SK-N-SH (cell line): ENCODE results near the gene ZDHHC7. TPM values are rescaled to one million over a fixed set of nuclear protein-coding genes. Genes with fewer than 3 reads are reported as not detected.

Source experiments
- CTCF ChIA-PET: fragments of 300-600, 350-600 bp; formaldehyde crosslinking; extraction: SDS; loops from one replicate; lab custom pipeline; 2021; lab: Yijun Ruan, JAX
- POLR2A ChIA-PET: fragments of 350-600 bp; sonication (Branson Sonifier 250); formaldehyde crosslinking; extraction: SDS; loops from one replicate; lab custom pipeline; 2020; ENCODE audit warnings: antibody characterized with exemption, inconsistent platforms; lab: Yijun Ruan, JAX
- DNase-seq: peaks from one replicate; pipeline ENCODE4 v3.0.0; 2012
- H2AFZ ChIP-seq: fragments of 200-600 bp; sonication (generic); 2 replicates; pipeline ENCODE4 v1.8.1; 2016; ENCODE audit warnings: antibody characterized with exemption, mild to moderate bottlenecking, low read depth
- H3F3A ChIP-seq: fragments of 200-600 bp; sonication (generic); replicated peaks from 2 replicates; pipeline ENCODE3; 2016; ENCODE audit warnings: antibody characterized with exemption, mild to moderate bottlenecking; ENCODE audit not compliant: insufficient read depth
- H3K27ac ChIP-seq, 2 experiments: fragments of 200-500 bp in 1 of 2; fragments of 200-600 bp in 1 of 2; sonication (Bioruptor generic) in 1 of 2; sonication (generic), shearing (Covaris generic) in 1 of 2; 2 replicates each; pipeline versions ENCODE4 v1.5.1 to v1.6.1; 2014 to 2016; ENCODE audit warnings: low read depth in 2 of 2, inconsistent platforms in 1 of 2, low read length in 1 of 2, mild to moderate bottlenecking in 1 of 2, mixed read lengths in 1 of 2
- H3K27me3 ChIP-seq: fragments of 200-600 bp; sonication (generic), shearing (Covaris generic); 2 replicates; pipeline ENCODE4 v1.6.1; 2016; ENCODE audit warnings: mixed run types; ENCODE audit not compliant: insufficient read depth
- H3K36me3 ChIP-seq, 2 experiments: fragments of 200-500 bp in 1 of 2; fragments of 200-600 bp in 1 of 2; sonication (Bioruptor generic) in 1 of 2; sonication (generic) in 1 of 2; replicated peaks in 1 of 2; 2 replicates each; pipeline versions ENCODE3 to v1.5.1; 2014 to 2016; ENCODE audit warnings: low read length in 1 of 2, mild to moderate bottlenecking in 1 of 2; ENCODE audit not compliant: insufficient read depth in 2 of 2, control insufficient read depth in 1 of 2
- H3K4me1 ChIP-seq, 2 experiments: fragments of 200-500 bp in 1 of 2; fragments of 200-600 bp in 1 of 2; sonication (Bioruptor generic) in 1 of 2; sonication (generic), shearing (Covaris generic) in 1 of 2; 2 replicates each; pipeline versions ENCODE4 v1.5.1 to v1.6.1; 2014 to 2016; ENCODE audit warnings: low read depth in 1 of 2, low read length in 1 of 2, mixed run types in 1 of 2; ENCODE audit not compliant: insufficient read depth in 2 of 2, control insufficient read depth in 1 of 2
- H3K4me2 ChIP-seq: fragments of 200-600 bp; sonication (generic), shearing (Covaris generic); 2 replicates; pipeline ENCODE4 v1.6.1; 2017; ENCODE audit warnings: mixed run types
- H3K4me3 ChIP-seq, 2 experiments: fragments of 200-500 bp in 1 of 2; fragments of 200-600 bp in 1 of 2; sonication (Bioruptor generic) in 1 of 2; sonication (generic), shearing (Covaris generic) in 1 of 2; 2 replicates each; pipeline versions ENCODE4 v1.5.1 to v1.8.1; 2014 to 2016; ENCODE audit warnings: low read depth in 2 of 2, inconsistent platforms in 1 of 2, low read length in 1 of 2, mild to moderate bottlenecking in 1 of 2, mixed read lengths in 1 of 2, moderate library complexity in 1 of 2
- H3K79me2 ChIP-seq: fragments of 200-600 bp; sonication (generic); 2 replicates; pipeline ENCODE4 v1.8.1; 2017; ENCODE audit warnings: mild to moderate bottlenecking; ENCODE audit not compliant: insufficient read depth
- H3K9ac ChIP-seq: fragments of 200-600 bp; sonication (generic); 2 replicates; pipeline ENCODE4 v1.6.1; 2017; ENCODE audit warnings: mixed run types
- H3K9me2 ChIP-seq: fragments of 200-600 bp; sonication (generic); 2 replicates; pipeline ENCODE4 v1.6.1; 2017; ENCODE audit warnings: mixed run types
- H3K9me3 ChIP-seq: fragments of 200-600 bp; sonication (generic); 2 replicates; pipeline ENCODE4 v1.6.1; 2017; ENCODE audit warnings: mixed run types, mild to moderate bottlenecking, moderate library complexity
- H4K20me1 ChIP-seq: fragments of 200-600 bp; sonication (generic); 2 replicates; pipeline ENCODE4 v1.6.1; 2017; ENCODE audit warnings: mild to moderate bottlenecking, mixed run types; ENCODE audit not compliant: insufficient read depth
- ELF1 ChIP-seq: IDR thresholded peaks from 2 replicates; pipeline ENCODE4 v1.4.0; 2012
- EZH2phosphoT487 ChIP-seq: fragments of 200-600 bp; sonication (generic); IDR thresholded peaks from 2 replicates; pipeline ENCODE4 v1.6.1; 2017; ENCODE audit warnings: low read depth, mixed run types, mild to moderate bottlenecking, antibody characterized with exemption, moderate library complexity, borderline replicate concordance
- GABPA ChIP-seq: IDR thresholded peaks from 2 replicates; pipeline ENCODE4 v1.4.0; 2012; ENCODE audit warnings: low read depth, mild to moderate bottlenecking
- GATA2 ChIP-seq: sonication (generic); formaldehyde crosslinking; IDR thresholded peaks from 2 replicates; pipeline ENCODE4 v1.5.0; 2020; ENCODE audit warnings: mild to moderate bottlenecking, missing genetic modification reagents
- MEF2A ChIP-seq: IDR thresholded peaks from 2 replicates; pipeline ENCODE4 v1.4.0; 2012; ENCODE audit warnings: low read depth, borderline replicate concordance
- MXI1 ChIP-seq: IDR thresholded peaks from 2 replicates; pipeline ENCODE4 v1.6.1; 2012; ENCODE audit warnings: mild to moderate bottlenecking, low read depth, low read length, improper control_type of control experiment
- NFIC ChIP-seq: IDR thresholded peaks from 2 replicates; pipeline ENCODE4 v1.4.0; 2012; ENCODE audit warnings: borderline replicate concordance
- POLR2AphosphoS5 ChIP-seq: IDR thresholded peaks from 2 replicates; pipeline ENCODE4 v1.6.1; 2012; ENCODE audit warnings: low read depth, low read length
- RAD21 ChIP-seq: IDR thresholded peaks from 2 replicates; pipeline ENCODE4 v1.6.1; 2012; ENCODE audit warnings: mild to moderate bottlenecking, low read length
- RFX5 ChIP-seq: IDR thresholded peaks from 2 replicates; pipeline ENCODE4 v1.6.1; 2012; ENCODE audit warnings: mild to moderate bottlenecking, improper control_type of control experiment, low read length
- SIN3A ChIP-seq: IDR thresholded peaks from 2 replicates; pipeline ENCODE4 v1.6.1; 2012; ENCODE audit warnings: low read depth, mild to moderate bottlenecking, low read length, moderate library complexity, borderline replicate concordance
- TAF1 ChIP-seq: IDR thresholded peaks from 2 replicates; pipeline ENCODE4 v1.6.1; 2012; ENCODE audit warnings: low read depth, mild to moderate bottlenecking, low read length, moderate library complexity, borderline replicate concordance
- TCF12 ChIP-seq: IDR thresholded peaks from 2 replicates; pipeline ENCODE4 v1.4.0; 2012
- USF2 ChIP-seq: fragments of 150-350 bp; IDR thresholded peaks from 2 replicates; pipeline ENCODE4 v1.6.1; 2017; ENCODE audit warnings: antibody characterized with exemption, low read length, low read depth, borderline replicate concordance
- YY1 ChIP-seq: IDR thresholded peaks from 2 replicates; pipeline ENCODE4 v1.4.0; 2012; ENCODE audit warnings: low read depth, mild to moderate bottlenecking
- WGBS: methylation state at CpG from one replicate; pipeline ENCODE4 v1.1.6; 2017; ENCODE audit warnings: low lambda C conversion rate; 5-methylcytosine and 5-hydroxymethylcytosine counted together
- polyA plus RNA-seq, 3 experiments: library from polyadenylated mRNA; depleted of rRNA; stranded (reverse); fragments of >200 nt; gene quantifications; 2 replicates each; pipeline ENCODE4 v1.2.3, GENCODE V29; 2012
- TF ChIP-seq, protein P1 (sequence below): IDR thresholded peaks from 2 replicates; pipeline ENCODE4; 2012
- TF ChIP-seq, protein P2 (sequence below): fragments of 200-600 bp; sonication (generic); IDR thresholded peaks from 2 replicates; pipeline ENCODE4 v1.6.1; 2017; ENCODE audit warnings: antibody characterized with exemption, mild to moderate bottlenecking, moderate library complexity
- TF ChIP-seq, protein P3 (sequence below): IDR thresholded peaks from 2 replicates; pipeline ENCODE4 v1.4.0; 2012; ENCODE audit warnings: low read depth, borderline replicate concordance

The ZDHHC7 gene
- polyA plus RNA-seq, 1 of the 3 experiments (the other 2 are of a cell fraction): 114 TPM

GRCh38 chr16:84947022-84947421 is 64.3 kb downstream of the ZDHHC7 start:
- Histone ChIP-seq H2AFZ (no peak overlapping the region), H3K4me2 (no peak overlapping the region), H3K4me3 (no peak overlapping the region), H3K9ac (no peak overlapping the region), H4K20me1 (no peaks in the 10 kb centered on the region), H3K27me3 (no peaks in the 10 kb centered on the region), H3F3A (peaks cover 4% of the 10 kb centered on the region), H3K79me2 (no peaks in the 10 kb centered on the region), H3K9me3 (no peaks in the 10 kb centered on the region), H3K27ac (no peak overlapping the region), H3K4me1 (no peaks in the 10 kb centered on the region; a peak in 1 of 4 replicates), H3K36me3 (no peaks in the 10 kb centered on the region), H3K9me2 (no peaks in the 10 kb centered on the region)
- ChIA-PET CTCF (interaction anchor here (1.8 kb wide), 1 partner anchor 24 kb away, joined by 5 read pairs; no protein-coding TSS in a partner anchor), POLR2A (no interaction called here)
- 77% methylated on average over 7 of the region's 9 CpGs for WGBS
- TF ChIP-seq, protein P1, sequence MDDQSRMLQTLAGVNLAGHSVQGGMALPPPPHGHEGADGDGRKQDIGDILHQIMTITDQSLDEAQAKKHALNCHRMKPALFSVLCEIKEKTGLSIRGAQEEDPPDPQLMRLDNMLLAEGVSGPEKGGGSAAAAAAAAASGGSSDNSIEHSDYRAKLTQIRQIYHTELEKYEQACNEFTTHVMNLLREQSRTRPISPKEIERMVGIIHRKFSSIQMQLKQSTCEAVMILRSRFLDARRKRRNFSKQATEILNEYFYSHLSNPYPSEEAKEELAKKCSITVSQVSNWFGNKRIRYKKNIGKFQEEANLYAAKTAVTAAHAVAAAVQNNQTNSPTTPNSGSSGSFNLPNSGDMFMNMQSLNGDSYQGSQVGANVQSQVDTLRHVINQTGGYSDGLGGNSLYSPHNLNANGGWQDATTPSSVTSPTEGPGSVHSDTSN: no peak
- TF ChIP-seq MEF2A: no peak
- no peak for TF ChIP-seq ELF1
- TF ChIP-seq USF2: no peak
- TF ChIP-seq RAD21: no peak
- no peak for TF ChIP-seq POLR2AphosphoS5
- TF ChIP-seq TCF12: no peak
- TF ChIP-seq EZH2phosphoT487: no peak
- no peak for DNase-seq

DNA sequence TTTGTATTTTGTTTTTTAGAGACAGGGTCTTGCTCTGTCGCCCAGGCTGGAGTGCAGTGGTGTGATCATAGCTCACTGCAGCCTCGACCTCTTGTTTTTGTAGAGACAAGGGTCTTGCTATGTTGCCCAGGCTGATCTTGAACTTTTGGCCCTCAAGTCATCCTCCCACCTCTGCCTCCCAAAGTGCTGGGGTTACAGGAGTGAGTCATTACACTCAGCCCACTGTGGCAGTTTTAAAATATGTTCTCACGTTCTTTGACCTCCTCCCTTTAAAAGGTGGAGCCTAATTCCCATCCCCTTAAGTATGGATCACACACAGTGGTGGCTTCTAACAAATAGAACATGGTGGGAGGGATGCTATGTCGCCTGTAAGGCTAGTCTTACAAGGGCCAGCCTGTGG is 67.7 kb downstream of the ZDHHC7 start:
- CTCF ChIA-PET: interaction anchor here (1.7 kb wide), 1 partner anchor 189 kb away, joined by 10 read pairs; no protein-coding TSS in a partner anchor
- H3K9ac ChIP-seq: no peak overlapping the region
- 54% methylated on average over 4 of the region's 4 CpGs for WGBS
- no peaks in the 10 kb centered on the region for H4K20me1 ChIP-seq
- no peaks in the 10 kb centered on the region for H3K27me3 ChIP-seq
- no peak overlapping the region for H3K4me2 ChIP-seq
- H3K9me2 ChIP-seq: no peaks in the 10 kb centered on the region
- DNase-seq: no peak
- no peak overlapping the region for H2AFZ ChIP-seq
- no peaks in the 10 kb centered on the region for H3K79me2 ChIP-seq
- H3F3A ChIP-seq: no peaks in the 10 kb centered on the region
- POLR2A ChIA-PET: no interaction called here
- H3K36me3 ChIP-seq: no peaks in the 10 kb centered on the region
- H3K9me3 ChIP-seq: no peaks in the 10 kb centered on the region
- no peak overlapping the region for H3K27ac ChIP-seq
- H3K4me3 ChIP-seq: no peak overlapping the region
- TF ChIP-seq RAD21 (no peak), POLR2AphosphoS5 (no peak), RFX5 (no peak), NFIC (no peak), TAF1 (no peak), MXI1 (no peak), SIN3A (no peak), YY1 (no peak), GATA2 (CRISPR knock-in tag) (no peak), GABPA (no peak), EZH2phosphoT487 (no peak), USF2 (no peak)
- TF ChIP-seq, protein P1: no peak
- TF ChIP-seq, protein P2, sequence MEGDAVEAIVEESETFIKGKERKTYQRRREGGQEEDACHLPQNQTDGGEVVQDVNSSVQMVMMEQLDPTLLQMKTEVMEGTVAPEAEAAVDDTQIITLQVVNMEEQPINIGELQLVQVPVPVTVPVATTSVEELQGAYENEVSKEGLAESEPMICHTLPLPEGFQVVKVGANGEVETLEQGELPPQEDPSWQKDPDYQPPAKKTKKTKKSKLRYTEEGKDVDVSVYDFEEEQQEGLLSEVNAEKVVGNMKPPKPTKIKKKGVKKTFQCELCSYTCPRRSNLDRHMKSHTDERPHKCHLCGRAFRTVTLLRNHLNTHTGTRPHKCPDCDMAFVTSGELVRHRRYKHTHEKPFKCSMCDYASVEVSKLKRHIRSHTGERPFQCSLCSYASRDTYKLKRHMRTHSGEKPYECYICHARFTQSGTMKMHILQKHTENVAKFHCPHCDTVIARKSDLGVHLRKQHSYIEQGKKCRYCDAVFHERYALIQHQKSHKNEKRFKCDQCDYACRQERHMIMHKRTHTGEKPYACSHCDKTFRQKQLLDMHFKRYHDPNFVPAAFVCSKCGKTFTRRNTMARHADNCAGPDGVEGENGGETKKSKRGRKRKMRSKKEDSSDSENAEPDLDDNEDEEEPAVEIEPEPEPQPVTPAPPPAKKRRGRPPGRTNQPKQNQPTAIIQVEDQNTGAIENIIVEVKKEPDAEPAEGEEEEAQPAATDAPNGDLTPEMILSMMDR: no peak
- TF ChIP-seq, protein P3, sequence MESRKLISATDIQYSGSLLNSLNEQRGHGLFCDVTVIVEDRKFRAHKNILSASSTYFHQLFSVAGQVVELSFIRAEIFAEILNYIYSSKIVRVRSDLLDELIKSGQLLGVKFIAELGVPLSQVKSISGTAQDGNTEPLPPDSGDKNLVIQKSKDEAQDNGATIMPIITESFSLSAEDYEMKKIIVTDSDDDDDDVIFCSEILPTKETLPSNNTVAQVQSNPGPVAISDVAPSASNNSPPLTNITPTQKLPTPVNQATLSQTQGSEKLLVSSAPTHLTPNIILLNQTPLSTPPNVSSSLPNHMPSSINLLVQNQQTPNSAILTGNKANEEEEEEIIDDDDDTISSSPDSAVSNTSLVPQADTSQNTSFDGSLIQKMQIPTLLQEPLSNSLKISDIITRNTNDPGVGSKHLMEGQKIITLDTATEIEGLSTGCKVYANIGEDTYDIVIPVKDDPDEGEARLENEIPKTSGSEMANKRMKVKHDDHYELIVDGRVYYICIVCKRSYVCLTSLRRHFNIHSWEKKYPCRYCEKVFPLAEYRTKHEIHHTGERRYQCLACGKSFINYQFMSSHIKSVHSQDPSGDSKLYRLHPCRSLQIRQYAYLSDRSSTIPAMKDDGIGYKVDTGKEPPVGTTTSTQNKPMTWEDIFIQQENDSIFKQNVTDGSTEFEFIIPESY: no peak
- H3K4me1 ChIP-seq: peaks cover 0 to 11% of the 10 kb centered on the region in 2 experiments; a peak in 1 of 4 replicates
